Mesendoderm (in vitro differentiated cells): ENCODE data around the gene SGK1.
A peak's percentile ranks its signal among the peaks of the same experiment; 100 is the strongest.

Experiments
- DNase-seq: peaks from one replicate; pipeline ENCODE4 v3.0.0; 2013
- H2AK5ac ChIP-seq: 2 replicates; pipeline ENCODE4 v1.6.1; 2013; ENCODE audit warnings: low read length, inconsistent platforms
- H2BK120ac ChIP-seq: 2 replicates; pipeline ENCODE4 v1.6.1; 2013; ENCODE audit warnings: low read depth, mild to moderate bottlenecking, low read length, moderate library complexity, mixed read lengths
- H2BK15ac ChIP-seq: replicated peaks from 2 replicates; pipeline ENCODE4 v1.6.1; 2013; ENCODE audit warnings: low read depth, mild to moderate bottlenecking, moderate library complexity
- H2BK5ac ChIP-seq: 2 replicates; pipeline ENCODE4 v1.6.1; 2013; ENCODE audit warnings: low read length, inconsistent platforms
- H3K18ac ChIP-seq: 2 replicates; pipeline ENCODE4 v1.6.1; 2013; ENCODE audit warnings: mild to moderate bottlenecking, low read length, mixed read lengths
- H3K23ac ChIP-seq: one replicate; pipeline ENCODE4 v1.6.1; 2013; ENCODE audit warnings: low read length
- H3K27ac ChIP-seq: 2 replicates; pipeline ENCODE4 v1.5.1; 2013; ENCODE audit warnings: low read depth, mild to moderate bottlenecking, inconsistent platforms, low read length, moderate library complexity
- H3K27me3 ChIP-seq: 2 replicates; pipeline ENCODE4 v1.6.1; 2013; ENCODE audit warnings: low read length, control low read depth, mild to moderate bottlenecking, inconsistent platforms; ENCODE audit not compliant: insufficient read depth, poor library complexity
- H3K36me3 ChIP-seq: 2 replicates; pipeline ENCODE4 v1.6.1; 2013; ENCODE audit warnings: low read length, inconsistent platforms; ENCODE audit not compliant: control insufficient read depth, insufficient read depth
- H3K4ac ChIP-seq: one replicate; pipeline ENCODE4 v1.6.1; 2013; ENCODE audit warnings: low read depth, mild to moderate bottlenecking, low read length, moderate library complexity
- H3K4me1 ChIP-seq: 2 replicates; pipeline ENCODE4 v1.6.1; 2013; ENCODE audit warnings: low read depth, low read length, inconsistent platforms; ENCODE audit not compliant: control insufficient read depth
- H3K4me2 ChIP-seq: 2 replicates; pipeline ENCODE4 v1.6.1; 2013; ENCODE audit warnings: low read length
- H3K4me3 ChIP-seq: 2 replicates; pipeline ENCODE4 v1.5.1; 2013; ENCODE audit warnings: mild to moderate bottlenecking, low read length
- H3K56ac ChIP-seq: one replicate; pipeline ENCODE4 v1.6.1; 2013; ENCODE audit warnings: low read length
- H3K79me1 ChIP-seq: 2 replicates; pipeline ENCODE4 v1.6.1; 2013; ENCODE audit warnings: low read length, inconsistent platforms
- H3K79me2 ChIP-seq: 2 replicates; pipeline ENCODE4 v1.6.1; 2013; ENCODE audit warnings: mild to moderate bottlenecking, low read length; ENCODE audit not compliant: control insufficient read depth, insufficient read depth
- H3K9ac ChIP-seq: 2 replicates; pipeline ENCODE4 v1.6.1; 2013; ENCODE audit warnings: low read length, inconsistent platforms
- H4K5ac ChIP-seq: one replicate; pipeline ENCODE4 v1.6.1; 2013; ENCODE audit warnings: low read length
- H4K8ac ChIP-seq: one replicate; pipeline ENCODE4 v1.6.1; 2013; ENCODE audit warnings: low read depth, mild to moderate bottlenecking, control low read depth, low read length, moderate library complexity
- WGBS: extraction: QIAGEN DNeasy Blood & Tissue Kit; methylation state at CpG from one replicate; pipeline ENCODE4 v1.1.7; 2013; ENCODE audit warnings: low lambda C conversion rate, missing lambda C conversion rate; ENCODE audit not compliant: insufficient coverage; ENCODE audit errors: extremely low coverage; 5-methylcytosine and 5-hydroxymethylcytosine counted together

SGK1 gene

DNA sequence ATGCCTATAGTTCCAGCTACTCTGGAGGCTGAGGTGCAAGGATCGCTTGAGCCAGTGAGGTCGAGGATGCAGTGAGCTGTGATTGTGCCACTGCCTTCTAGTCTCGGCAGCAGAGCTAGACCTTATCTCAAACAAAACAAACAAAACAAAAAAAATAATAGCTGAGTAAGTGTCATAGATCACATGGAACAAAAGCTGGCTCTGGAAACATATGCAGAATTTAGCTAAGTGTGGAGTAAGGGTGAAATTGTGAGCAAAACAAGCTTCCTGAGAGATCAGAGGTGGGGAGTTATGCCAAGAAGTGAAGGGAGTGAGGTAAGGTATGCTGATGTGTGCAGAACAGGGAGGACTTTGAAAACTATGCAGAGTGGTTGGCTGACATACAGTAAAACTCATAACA lies 18.7 kb downstream of the SGK1 start:
- H2AK5ac ChIP-seq = no peak overlapping the region
- no peak for DNase-seq
- H4K8ac ChIP-seq = no peak overlapping the region
- H3K79me2 ChIP-seq = no peaks in the 10 kb centered on the region
- no peak overlapping the region for H2BK5ac ChIP-seq
- WGBS = no CpG with 5 or more reads among the region's 3 CpGs
- no peak overlapping the region for H3K56ac ChIP-seq
- no peak overlapping the region for H3K23ac ChIP-seq
- no peaks in the 10 kb centered on the region for H3K27me3 ChIP-seq
- H3K18ac ChIP-seq = no peak overlapping the region
- no peaks in the 10 kb centered on the region for H3K4me1 ChIP-seq
- H2BK120ac ChIP-seq = no peak overlapping the region
- H3K79me1 ChIP-seq = no peaks in the 10 kb centered on the region
- no peak overlapping the region for H3K9ac ChIP-seq
- no peak overlapping the region for H4K5ac ChIP-seq
- H2BK15ac ChIP-seq = no peak overlapping the region
- H3K36me3 ChIP-seq = no peaks in the 10 kb centered on the region
- H3K4ac ChIP-seq = no peak overlapping the region
- no peak overlapping the region for H3K4me3 ChIP-seq
- no peak overlapping the region for H3K27ac ChIP-seq
- H3K4me2 ChIP-seq = no peak overlapping the region

DNA sequence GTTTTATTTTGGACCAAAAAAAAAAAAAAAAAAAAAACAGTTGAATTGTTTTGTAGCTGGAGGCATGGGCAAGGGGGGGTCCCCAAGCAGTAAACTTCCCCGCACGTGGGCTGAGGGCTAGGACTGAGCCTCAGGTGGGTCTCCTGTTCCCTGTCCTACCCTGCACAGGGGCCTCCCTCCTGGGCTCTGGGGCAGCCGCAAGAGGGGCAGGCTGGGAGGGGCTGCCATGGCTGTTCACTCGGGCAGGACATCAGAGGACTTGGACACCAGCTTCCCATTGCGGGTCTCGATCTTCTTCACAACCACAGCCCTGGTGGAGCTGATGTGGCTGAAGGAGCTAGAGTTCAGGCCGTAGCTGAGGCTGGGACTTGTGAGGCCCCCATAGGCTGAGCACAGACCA lies 21.1 kb downstream of the SGK1 start:
- Histone ChIP-seq H2BK15ac (no peak overlapping the region), H2BK120ac (no peak overlapping the region), H3K79me2 (no peaks in the 10 kb centered on the region), H3K18ac (no peak overlapping the region), H2AK5ac (no peak overlapping the region), H3K56ac (no peak overlapping the region), H3K4me3 (no peak overlapping the region), H3K79me1 (no peaks in the 10 kb centered on the region), H4K8ac (no peak overlapping the region), H3K4me1 (no peaks in the 10 kb centered on the region), H3K9ac (no peak overlapping the region), H4K5ac (no peak overlapping the region), H3K4ac (no peak overlapping the region), H2BK5ac (no peak overlapping the region), H3K23ac (no peak overlapping the region), H3K27me3 (no peaks in the 10 kb centered on the region), H3K4me2 (no peak overlapping the region), H3K27ac (no peak overlapping the region), H3K36me3 (no peaks in the 10 kb centered on the region)
- no peak for DNase-seq
- WGBS = no CpG with 5 or more reads among the region's 7 CpGs

DNA sequence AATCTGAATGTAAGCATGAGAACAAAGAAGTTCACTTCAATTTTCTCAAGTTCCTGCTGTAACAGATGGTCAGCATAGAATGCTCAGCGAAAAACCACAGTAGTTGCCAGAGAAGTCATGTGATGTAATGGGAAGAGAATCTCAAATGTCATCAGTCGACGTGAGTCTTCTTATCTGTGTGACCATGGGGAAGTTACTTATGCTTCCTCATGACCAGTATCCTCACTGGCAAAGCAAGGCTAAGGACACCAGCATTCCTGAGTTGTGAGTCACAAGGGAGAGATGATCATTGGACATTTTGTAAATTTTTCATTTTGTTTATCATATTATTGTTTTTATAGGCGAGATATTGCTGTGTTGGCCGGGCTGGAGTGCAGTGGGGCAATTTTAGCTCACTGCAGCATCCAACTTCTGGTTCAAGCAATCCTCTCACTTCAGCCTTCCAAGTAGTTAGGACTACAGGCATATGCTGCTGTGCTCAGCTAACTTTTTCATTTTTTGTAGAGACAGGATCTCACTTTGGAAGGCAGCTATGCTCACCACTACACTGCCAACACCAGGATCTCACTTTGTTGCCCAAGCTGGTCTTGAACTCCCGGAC lies 21.9 kb downstream of the SGK1 start:
- H3K79me2 ChIP-seq = no peaks in the 10 kb centered on the region
- no peak overlapping the region for H2BK120ac ChIP-seq
- H4K5ac ChIP-seq = no peak overlapping the region
- no peaks in the 10 kb centered on the region for H3K4me1 ChIP-seq
- H4K8ac ChIP-seq = no peak overlapping the region
- no peak overlapping the region for H3K56ac ChIP-seq
- peak; percentile 85 for DNase-seq
- H2BK5ac ChIP-seq = no peak overlapping the region
- no peak overlapping the region for H3K9ac ChIP-seq
- H3K27ac ChIP-seq = no peak overlapping the region
- H3K4ac ChIP-seq = no peak overlapping the region
- H2AK5ac ChIP-seq = no peak overlapping the region
- no peak overlapping the region for H3K4me2 ChIP-seq
- no peaks in the 10 kb centered on the region for H3K27me3 ChIP-seq
- no CpG with 5 or more reads among the region's 6 CpGs for WGBS
- H2BK15ac ChIP-seq = no peak overlapping the region
- no peak overlapping the region for H3K23ac ChIP-seq
- H3K36me3 ChIP-seq = no peaks in the 10 kb centered on the region
- H3K4me3 ChIP-seq = no peak overlapping the region
- no peaks in the 10 kb centered on the region for H3K79me1 ChIP-seq
- H3K18ac ChIP-seq = no peak overlapping the region

DNA sequence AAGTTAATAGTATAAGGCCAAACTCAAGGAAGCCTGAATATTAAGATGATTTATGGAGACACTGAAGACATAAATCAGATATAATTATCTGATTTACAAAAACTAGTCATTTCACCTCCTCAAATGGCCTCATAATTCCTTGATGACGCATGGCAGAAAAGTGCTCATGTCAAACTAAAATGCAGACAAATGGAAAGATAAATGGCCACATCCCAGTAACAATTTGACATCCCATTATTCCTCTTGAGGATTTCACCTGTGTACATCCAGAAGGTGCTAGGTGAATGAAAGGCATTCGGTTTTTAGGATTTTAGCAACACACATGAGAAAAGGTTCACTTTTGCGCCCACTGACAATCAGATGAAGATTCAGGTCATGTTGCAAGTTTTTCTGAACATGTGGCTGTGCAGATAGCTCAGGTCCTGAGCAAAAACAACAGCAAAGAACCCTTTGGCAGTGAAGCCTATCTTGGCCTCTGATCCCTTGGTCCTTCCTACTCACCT lies 24.2 kb downstream of the SGK1 start:
- no peaks in the 10 kb centered on the region for H3K79me1 ChIP-seq
- no peaks in the 10 kb centered on the region for H3K4me1 ChIP-seq
- H2AK5ac ChIP-seq = no peak overlapping the region
- H3K27ac ChIP-seq = no peak overlapping the region
- H3K4me2 ChIP-seq = no peak overlapping the region
- no peak overlapping the region for H3K9ac ChIP-seq
- H3K23ac ChIP-seq = no peak overlapping the region
- no peak overlapping the region for H2BK15ac ChIP-seq
- H2BK120ac ChIP-seq = no peak overlapping the region
- H3K18ac ChIP-seq = no peak overlapping the region
- H3K36me3 ChIP-seq = no peaks in the 10 kb centered on the region
- H3K4ac ChIP-seq = no peak overlapping the region
- no peak overlapping the region for H3K56ac ChIP-seq
- H3K4me3 ChIP-seq = no peak overlapping the region
- no CpG with 5 or more reads among the region's 3 CpGs for WGBS
- H4K5ac ChIP-seq = no peak overlapping the region
- no peaks in the 10 kb centered on the region for H3K79me2 ChIP-seq
- H2BK5ac ChIP-seq = no peak overlapping the region
- no peak overlapping the region for H4K8ac ChIP-seq
- no peak for DNase-seq
- H3K27me3 ChIP-seq = no peaks in the 10 kb centered on the region

DNA sequence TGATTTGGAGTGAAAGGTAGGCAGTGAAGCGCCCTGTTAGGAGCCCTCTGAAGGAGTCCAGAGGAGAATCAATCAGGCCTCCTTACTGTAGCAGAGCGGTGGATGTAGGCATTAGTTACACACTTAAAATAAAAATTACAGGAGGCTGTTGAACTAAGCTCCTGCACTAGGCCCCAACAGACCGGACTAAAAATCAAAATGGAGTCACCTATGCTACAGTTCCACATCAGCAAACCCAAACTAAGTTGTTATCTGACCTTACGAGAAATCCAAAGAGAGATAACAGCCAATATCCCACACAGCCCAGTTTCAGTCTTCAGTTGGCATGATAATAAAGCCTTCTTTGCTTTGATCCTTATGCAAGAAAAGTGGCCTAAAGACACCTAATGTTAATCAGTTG lies 26.8 kb downstream of the SGK1 start:
- WGBS = no CpG with 5 or more reads among the region's 4 CpGs
- H3K23ac ChIP-seq = no peak overlapping the region
- no peak overlapping the region for H3K4ac ChIP-seq
- H2BK5ac ChIP-seq = no peak overlapping the region
- no peak overlapping the region for H3K4me2 ChIP-seq
- H3K27ac ChIP-seq = no peak overlapping the region
- no peak overlapping the region for H3K18ac ChIP-seq
- H3K9ac ChIP-seq = no peak overlapping the region
- no peaks in the 10 kb centered on the region for H3K27me3 ChIP-seq
- no peak overlapping the region for H2AK5ac ChIP-seq
- DNase-seq = no peak
- H3K56ac ChIP-seq = no peak overlapping the region
- H2BK15ac ChIP-seq = no peak overlapping the region
- H4K8ac ChIP-seq = no peak overlapping the region
- H4K5ac ChIP-seq = no peak overlapping the region
- no peaks in the 10 kb centered on the region for H3K36me3 ChIP-seq
- H3K79me2 ChIP-seq = no peaks in the 10 kb centered on the region
- no peak overlapping the region for H2BK120ac ChIP-seq
- H3K4me3 ChIP-seq = no peak overlapping the region
- no peaks in the 10 kb centered on the region for H3K4me1 ChIP-seq
- no peaks in the 10 kb centered on the region for H3K79me1 ChIP-seq

DNA sequence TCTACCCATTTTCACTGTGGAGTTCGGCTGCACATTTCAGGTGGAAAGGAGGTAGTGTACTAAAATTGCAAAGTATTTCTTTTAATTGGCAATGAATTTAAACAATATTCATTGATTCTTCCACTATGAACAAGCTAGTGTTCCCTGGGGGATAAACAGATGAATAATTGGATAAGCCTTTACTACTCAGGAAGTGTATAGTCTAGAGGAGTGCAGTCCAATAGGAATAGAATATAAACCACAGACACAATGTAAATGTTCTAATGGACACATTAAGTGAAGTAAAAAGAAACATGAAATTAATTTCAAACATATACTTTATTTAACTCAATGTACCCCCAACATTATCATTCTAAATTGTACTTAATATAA lies 28.7 kb downstream of the SGK1 start:
- Histone ChIP-seq H3K27me3 (no peaks in the 10 kb centered on the region), H3K27ac (no peak overlapping the region), H2BK120ac (no peak overlapping the region), H3K36me3 (no peaks in the 10 kb centered on the region), H3K79me1 (no peaks in the 10 kb centered on the region), H4K8ac (no peak overlapping the region), H4K5ac (no peak overlapping the region), H2BK15ac (no peak overlapping the region), H3K4ac (no peak overlapping the region), H2BK5ac (no peak overlapping the region), H3K23ac (no peak overlapping the region), H3K4me2 (no peak overlapping the region), H3K4me1 (no peaks in the 10 kb centered on the region), H3K56ac (no peak overlapping the region), H3K4me3 (no peak overlapping the region), H3K18ac (no peak overlapping the region), H2AK5ac (no peak overlapping the region), H3K79me2 (no peaks in the 10 kb centered on the region), H3K9ac (no peak overlapping the region)
- no CpG with 5 or more reads among the region's 1 CpG for WGBS
- DNase-seq = no peak
